SH-SY5Y (cell line): ENCODE measurements around the gene ADAMTS2.

Experiments
- GATA2 ChIP-seq: IDR thresholded peaks from 2 replicates; pipeline ENCODE4 v1.6.1; 2011; ENCODE audit warnings: mild to moderate bottlenecking, low read depth, low read length
- GATA3 ChIP-seq: IDR thresholded peaks from 2 replicates; pipeline ENCODE4 v1.6.1; 2011; ENCODE audit warnings: low read depth, mild to moderate bottlenecking, low read length, moderate library complexity

DNA sequence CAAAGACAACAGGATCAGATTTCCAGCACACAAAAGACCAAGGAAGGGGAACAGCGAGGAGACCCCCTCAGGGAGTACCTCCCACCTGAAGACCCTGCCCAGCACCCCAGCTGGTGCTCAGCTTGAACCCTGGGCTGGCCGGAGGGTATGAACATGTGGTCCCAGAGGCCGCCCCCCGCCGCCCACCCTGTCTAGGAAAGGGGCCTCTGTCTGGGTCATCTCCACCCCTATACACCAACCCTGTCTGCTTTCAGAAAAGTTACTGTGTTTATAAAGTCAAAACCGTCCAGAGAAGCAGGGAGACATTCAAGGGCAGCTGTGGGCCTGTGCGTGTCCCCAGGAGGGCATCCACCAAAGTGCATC lies 72.2 kb downstream of the ADAMTS2 start:
- TF ChIP-seq GATA2 (no peak), GATA3 (no peak)
